Stimulated activated naive CD8-positive, alpha-beta T cell treated with anti-CD3 and anti-CD28 coated beads, Interleukin-15, amount 100 ng/mL, for 72 hours (primary cell): ENCODE results near the gene CAPN11.
A peak's percentile ranks its signal among the peaks of the same experiment; 100 is the strongest.

ENCODE experiments used
- ATAC-seq: fragments of 150-1000 bp; cut with Tn5 transposase; 2 replicates; pipeline ENCODE4 v1.10.0; 2021; ENCODE audit warnings: mild to moderate bottlenecking, moderate library complexity
- DNase-seq, 2 donors: peaks; one replicate each; pipeline ENCODE4 v3.0.0; 2021 to 2022
- H3K27ac Mint-ChIP-seq, 2 donors: one replicate each; pipeline ENCODE4 v1.8.0; 2022; ENCODE audit warnings: mild to moderate bottlenecking in 2 of 2, mixed read lengths in 2 of 2, moderate library complexity in 2 of 2
- H3K27me3 Mint-ChIP-seq: one replicate; pipeline ENCODE4 v1.8.0; 2022; ENCODE audit warnings: mixed read lengths
- H3K4me1 Mint-ChIP-seq: one replicate; pipeline ENCODE4 v1.8.0; 2022; ENCODE audit warnings: mild to moderate bottlenecking, mixed read lengths
- H3K4me3 Mint-ChIP-seq, 2 donors: one replicate each; pipeline ENCODE4 v1.8.0; 2022; ENCODE audit warnings: mild to moderate bottlenecking in 2 of 2, mixed read lengths in 2 of 2, moderate library complexity in 1 of 2
- H3K9me3 Mint-ChIP-seq, 2 donors: one replicate each; pipeline ENCODE4 v1.8.0; 2022; ENCODE audit warnings: mixed read lengths in 2 of 2

CAPN11 gene

DNA sequence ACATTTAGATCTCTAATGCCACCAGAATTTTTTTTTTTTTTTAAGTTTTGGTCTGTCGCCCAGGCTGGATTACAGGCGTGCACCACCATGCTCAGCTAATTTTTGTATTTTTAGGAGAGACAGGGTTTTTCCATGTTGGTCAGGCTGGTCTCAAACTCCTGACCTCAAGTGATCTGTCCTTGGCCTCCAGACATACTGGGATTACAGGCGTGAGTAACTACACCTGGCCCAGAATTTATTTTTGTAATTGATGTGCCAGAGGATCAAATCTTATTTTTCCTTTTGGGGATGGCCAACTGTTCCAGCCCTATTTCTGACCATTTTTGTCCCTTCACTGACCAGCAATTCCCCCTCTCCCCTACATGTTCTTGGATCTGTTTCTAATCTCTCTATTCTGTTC lies 40.1 kb downstream of the CAPN11 start:
- Mint-ChIP-seq H3K27ac (no peak overlapping the region), H3K9me3 (no peaks in the 10 kb centered on the region), H3K4me3 (no peak overlapping the region), H3K27me3 (peaks cover 21% of the 10 kb centered on the region), H3K4me1 (no peaks in the 10 kb centered on the region)
- no peak for ATAC-seq
- DNase-seq: no peak

GRCh38 chr6:44199883-44200282 lies 41.3 kb downstream of the CAPN11 start:
- Mint-ChIP-seq H3K9me3 (no peaks in the 10 kb centered on the region), H3K27ac (no peak overlapping the region), H3K27me3 (peaks cover 15% of the 10 kb centered on the region), H3K4me1 (no peaks in the 10 kb centered on the region), H3K4me3 (no peak overlapping the region)
- ATAC-seq (no peak), DNase-seq (no peak)

DNA sequence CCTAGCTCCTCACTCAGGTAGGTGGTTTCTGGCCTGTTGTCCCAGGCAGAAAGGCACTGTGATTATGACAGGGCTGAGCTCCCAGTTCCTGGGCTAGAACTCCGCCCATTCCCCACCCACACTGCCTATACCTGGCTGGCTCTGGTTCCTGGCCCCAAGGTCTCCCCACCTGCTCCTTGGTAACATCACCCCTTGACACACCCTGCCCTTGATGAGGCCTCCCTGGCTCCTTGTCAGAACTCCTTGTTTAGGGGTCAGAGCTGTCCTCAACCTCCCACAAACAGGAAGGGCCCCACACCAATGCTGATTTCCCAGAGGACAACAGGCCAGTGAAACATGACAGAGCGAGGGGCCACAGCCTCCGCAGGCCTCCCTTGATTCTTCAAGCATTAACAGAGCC lies 42.6 kb downstream of the CAPN11 start:
- Mint-ChIP-seq H3K27me3 (peaks cover 15% of the 10 kb centered on the region), H3K27ac (no peak overlapping the region), H3K4me3 (no peak overlapping the region), H3K4me1 (no peaks in the 10 kb centered on the region), H3K9me3 (no peaks in the 10 kb centered on the region)
- DNase-seq (no peak), ATAC-seq (no peak)

DNA sequence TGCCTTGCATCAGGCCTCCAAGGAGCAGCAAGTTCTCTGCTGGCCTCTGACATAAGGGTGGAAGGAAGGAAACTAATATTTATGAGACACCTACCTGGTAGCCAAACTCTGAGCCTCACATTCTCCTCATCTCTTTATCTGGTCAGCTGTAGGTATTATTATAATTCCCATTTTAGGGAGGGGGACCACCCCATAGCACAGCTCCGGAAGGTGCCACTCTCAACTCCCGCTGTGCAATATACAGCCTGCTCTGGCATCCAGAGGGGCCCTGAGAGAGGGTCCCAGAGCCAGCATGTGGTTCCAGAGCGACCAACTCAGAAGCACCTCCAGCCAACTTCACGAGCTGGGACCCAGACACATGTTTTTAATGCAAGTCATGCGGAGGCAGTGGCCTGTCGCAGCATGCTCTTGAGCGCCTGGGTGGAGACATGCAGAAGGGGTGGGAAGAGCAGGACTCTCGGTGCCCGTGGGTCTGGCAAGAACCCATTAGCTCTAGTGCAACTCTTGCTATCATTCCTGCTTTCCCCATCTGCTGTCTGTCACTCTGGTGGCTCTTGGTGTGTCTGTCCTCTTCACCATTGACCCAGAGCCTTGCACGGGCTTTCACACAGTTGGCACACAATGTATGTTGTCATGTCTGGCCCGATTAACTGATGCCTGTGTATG lies 43.2 kb downstream of the CAPN11 start:
- H3K27me3 Mint-ChIP-seq: peaks cover 15% of the 10 kb centered on the region
- ATAC-seq: no peak
- no peaks in the 10 kb centered on the region for H3K4me1 Mint-ChIP-seq
- H3K27ac Mint-ChIP-seq: peak overlapping the region in 1 of 2 donors; percentile 71
- H3K9me3 Mint-ChIP-seq: no peaks in the 10 kb centered on the region
- no peak for DNase-seq
- no peak overlapping the region for H3K4me3 Mint-ChIP-seq

DNA sequence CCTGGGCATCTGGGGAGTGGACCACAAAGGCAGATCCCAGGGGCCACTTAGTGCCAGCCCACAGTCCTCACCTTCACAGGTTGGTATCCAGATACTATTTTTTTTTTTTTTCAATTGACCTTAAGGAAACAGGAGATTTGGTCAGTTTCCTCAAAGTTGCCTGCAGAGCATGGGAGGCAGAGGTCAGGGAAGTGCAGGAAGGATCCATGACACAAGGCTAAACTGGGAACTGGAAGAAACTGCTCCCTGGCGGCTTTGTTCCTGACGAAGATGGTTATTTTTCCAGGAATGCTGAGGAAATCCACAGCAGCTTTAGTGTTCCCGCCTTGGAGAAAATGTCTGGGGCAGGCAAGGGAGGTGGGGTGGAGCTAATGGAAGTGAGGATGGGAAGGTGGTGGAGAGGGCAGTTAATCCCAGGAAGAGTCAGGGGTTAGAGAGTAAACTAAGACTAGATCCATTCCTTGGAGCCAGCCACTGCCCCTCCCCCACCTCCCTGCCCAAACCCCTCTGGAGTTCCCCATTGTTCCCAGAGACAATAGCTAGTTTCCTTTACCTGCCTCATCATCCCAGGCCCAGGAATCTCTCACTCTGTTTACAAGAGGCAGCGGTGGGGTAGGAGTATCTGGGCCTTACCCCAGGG lies 43.8 kb downstream of the CAPN11 start:
- peak overlapping the region in 1 of 2 donors; percentile 71 for H3K27ac Mint-ChIP-seq
- peaks cover 15% of the 10 kb centered on the region for H3K27me3 Mint-ChIP-seq
- no peak overlapping the region for H3K4me3 Mint-ChIP-seq
- no peaks in the 10 kb centered on the region for H3K9me3 Mint-ChIP-seq
- ATAC-seq (no peak), DNase-seq (no peak)
- no peaks in the 10 kb centered on the region for H3K4me1 Mint-ChIP-seq

- no peaks in the 10 kb centered on the region for H3K4me1 Mint-ChIP-seq
- ATAC-seq (no peak), DNase-seq (no peak)
- no peaks in the 10 kb centered on the region for H3K9me3 Mint-ChIP-seq
- H3K4me3 Mint-ChIP-seq: no peak overlapping the region
- H3K27me3 Mint-ChIP-seq: peaks cover 16% of the 10 kb centered on the region
- H3K27ac Mint-ChIP-seq: no peak overlapping the region
Measured at GRCh38 chr6:44202972-44203750, 44.5 kb downstream of the CAPN11 start.

DNA sequence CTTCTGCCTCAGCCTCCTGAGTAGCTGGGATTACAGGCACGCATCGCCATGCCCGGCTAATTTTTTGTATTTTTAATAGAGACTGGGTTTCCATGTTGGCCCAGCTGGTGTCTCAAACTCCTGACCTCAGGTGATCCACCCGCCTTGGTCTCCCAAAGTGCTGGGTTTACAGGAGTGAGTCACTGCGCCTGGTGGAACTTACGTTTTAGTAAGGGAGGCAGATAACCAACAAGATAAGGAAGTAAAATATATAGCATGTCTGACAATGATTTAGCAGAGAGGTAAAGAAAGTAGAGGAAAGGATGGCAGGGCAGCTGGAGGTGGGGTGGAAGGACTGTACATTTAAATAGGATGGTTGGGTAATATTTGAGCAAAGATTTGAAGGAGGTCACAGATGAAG lies 45.3 kb downstream of the CAPN11 start:
- Mint-ChIP-seq H3K4me1 (no peaks in the 10 kb centered on the region), H3K27ac (no peak overlapping the region), H3K4me3 (no peak overlapping the region), H3K27me3 (peaks cover 22% of the 10 kb centered on the region), H3K9me3 (no peaks in the 10 kb centered on the region)
- no peak for ATAC-seq
- DNase-seq: no peak

- DNase-seq: no peak
- Mint-ChIP-seq H3K9me3 (no peaks in the 10 kb centered on the region), H3K27me3 (peaks cover 7% of the 10 kb centered on the region), H3K27ac (no peak overlapping the region), H3K4me3 (no peak overlapping the region), H3K4me1 (no peaks in the 10 kb centered on the region)
- ATAC-seq: no peak
Measured at GRCh38 chr6:44207966-44208365, 49.3 kb downstream of the CAPN11 start.

DNA sequence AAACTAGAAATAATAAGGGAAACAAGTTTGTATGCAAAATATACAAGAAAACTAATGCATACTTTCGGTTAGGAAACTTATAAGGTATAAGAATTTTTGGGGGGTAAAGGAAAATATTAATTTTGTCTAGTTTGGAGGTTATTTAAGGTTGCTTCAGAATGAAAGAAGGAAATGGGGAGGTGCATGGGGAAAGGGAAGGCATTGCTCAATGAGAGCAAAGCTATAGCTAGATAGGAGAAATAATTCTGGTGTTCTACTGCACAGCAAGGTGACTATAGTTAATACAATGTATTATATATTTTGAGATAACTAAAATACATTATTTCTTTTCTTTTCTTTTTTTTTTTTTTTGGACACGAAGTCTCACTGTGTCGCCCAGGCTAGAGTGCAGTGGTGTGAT lies 52.7 kb downstream of the CAPN11 start:
- no peak overlapping the region for H3K27ac Mint-ChIP-seq
- DNase-seq (no peak), ATAC-seq (no peak)
- H3K4me3 Mint-ChIP-seq: no peak overlapping the region
- H3K9me3 Mint-ChIP-seq: no peaks in the 10 kb centered on the region
- peaks cover 7% of the 10 kb centered on the region for H3K27me3 Mint-ChIP-seq
- H3K4me1 Mint-ChIP-seq: no peaks in the 10 kb centered on the region

DNA sequence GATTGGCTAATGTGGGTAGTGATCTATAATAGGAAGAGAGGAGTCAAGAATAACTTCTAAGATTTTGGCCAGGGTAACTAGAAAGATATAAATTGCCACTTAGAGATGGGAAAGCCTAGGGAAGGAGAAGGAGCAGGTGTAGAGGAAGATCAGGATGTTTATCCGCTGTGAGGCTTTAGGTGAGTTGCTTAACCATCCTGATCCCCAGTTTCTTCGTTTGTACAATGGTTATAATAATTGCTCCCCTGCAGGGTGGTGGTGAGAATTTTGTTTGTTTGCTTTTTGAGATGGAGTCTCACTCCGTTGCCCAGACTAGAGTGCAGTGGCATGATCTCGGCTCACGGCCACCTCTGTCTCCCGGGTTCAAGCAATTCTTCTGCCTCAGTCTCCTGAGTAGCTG lies 55.7 kb downstream of the CAPN11 start:
- H3K9me3 Mint-ChIP-seq: no peaks in the 10 kb centered on the region
- DNase-seq: no peak
- H3K4me1 Mint-ChIP-seq: peaks cover 12% of the 10 kb centered on the region
- H3K4me3 Mint-ChIP-seq: no peak overlapping the region
- H3K27ac Mint-ChIP-seq: no peak overlapping the region
- no peaks in the 10 kb centered on the region for H3K27me3 Mint-ChIP-seq
- ATAC-seq: no peak

DNA sequence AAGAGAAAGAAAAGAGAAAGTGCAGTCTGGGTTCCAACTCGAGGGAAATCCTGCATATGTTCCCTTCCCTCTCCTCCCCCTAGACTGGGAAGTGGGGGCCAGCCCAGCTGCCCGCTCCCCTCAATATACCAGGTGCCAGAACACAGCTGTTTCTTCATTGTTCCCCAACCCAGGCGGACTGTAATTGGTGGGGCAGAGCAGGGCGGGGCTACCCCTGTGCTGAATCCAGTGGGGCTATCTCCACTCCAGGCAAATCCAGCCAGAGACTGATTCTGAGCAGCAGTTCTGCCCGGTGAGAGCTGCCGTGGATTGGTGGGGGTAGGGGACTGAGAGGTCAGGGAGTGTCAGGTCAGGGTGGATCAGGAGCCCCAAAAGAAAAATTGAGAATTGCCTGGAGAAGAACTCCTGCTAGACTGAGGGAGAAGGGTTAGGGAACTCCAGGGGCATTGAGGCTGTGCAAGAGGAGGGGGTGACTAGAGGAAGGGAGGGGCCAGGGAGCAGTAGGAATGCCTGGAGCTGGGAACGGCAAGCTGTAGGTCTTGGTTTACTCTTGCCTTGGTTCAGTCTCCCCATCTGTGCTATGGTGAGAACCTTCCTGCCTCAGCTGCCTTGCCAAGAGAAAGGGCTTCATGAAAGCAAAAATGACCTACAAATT lies 58.2 kb downstream of the CAPN11 start, which contains the start of gene MYMX:
Gene MYMX, plus strand, starts transcription at position 250 of the 655 bp plus-strand sequence. CDS start 546 bp downstream, outside the sequence.
- peaks cover 29% of the 10 kb centered on the region for H3K4me1 Mint-ChIP-seq
- no peak within 1 kb of the TSS for H3K4me3 Mint-ChIP-seq
- no peak for ATAC-seq

GRCh38 chr6:44217332-44218143 lies 58.9 kb downstream of the CAPN11 start:
- Mint-ChIP-seq H3K4me3 (no peak overlapping the region), H3K27ac (no peak overlapping the region)
- ATAC-seq: no peak

More for the DNA sequence above, 58.2 kb downstream of the CAPN11 start, which contains the start of gene MYMX:
- no peak within 1 kb of the TSS for H3K27ac Mint-ChIP-seq
- H3K27me3 Mint-ChIP-seq: no peaks in the 10 kb centered on the region
- no peak for DNase-seq
- H3K9me3 Mint-ChIP-seq: no peaks in the 10 kb centered on the region

DNA sequence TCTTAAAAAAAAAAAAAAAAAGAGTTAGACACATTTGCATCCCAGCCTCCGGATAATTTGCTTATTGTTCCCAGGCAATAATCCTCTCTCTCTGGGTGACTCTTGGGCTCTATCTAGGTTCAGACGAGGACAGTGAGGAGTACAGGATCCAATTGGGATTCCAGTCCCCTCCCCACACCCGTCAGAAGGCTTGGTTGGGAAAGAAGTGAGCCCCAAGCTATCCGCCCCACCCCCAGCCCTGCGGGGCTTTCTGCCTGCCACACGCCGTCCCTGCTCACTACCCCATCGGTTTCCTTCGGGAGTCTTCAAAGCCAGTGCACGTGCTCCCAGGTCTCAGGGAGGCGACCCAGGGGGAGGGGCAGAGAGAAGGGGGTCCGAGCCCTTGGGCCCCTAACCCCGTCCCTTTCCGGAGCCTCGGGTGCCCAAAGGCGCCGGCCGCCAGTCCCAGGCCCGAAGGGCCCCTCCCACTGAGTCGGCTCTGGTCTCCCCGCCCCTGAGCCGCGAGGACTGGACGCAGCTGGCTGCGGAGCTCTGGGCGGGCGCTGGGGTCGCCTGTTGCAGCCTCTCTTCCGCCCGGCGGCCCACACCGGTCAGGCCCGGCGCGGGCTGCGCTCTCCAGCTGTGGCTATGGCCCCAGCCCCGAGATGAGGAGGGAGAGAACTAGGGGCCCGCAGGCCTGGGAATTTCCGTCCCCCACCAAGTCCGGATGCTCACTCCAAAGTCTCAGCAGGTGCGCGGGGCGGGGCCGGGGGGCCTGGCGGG lies 60.6 kb downstream of the CAPN11 start:
- H3K27ac Mint-ChIP-seq: peak overlapping the region in 1 of 2 donors; percentile 71
- peak; percentile 16 for ATAC-seq

More at GRCh38 chr6:44217332-44218143, 58.9 kb downstream of the CAPN11 start:
- no peak for DNase-seq
- Mint-ChIP-seq H3K9me3 (no peaks in the 10 kb centered on the region), H3K4me1 (peaks cover 36% of the 10 kb centered on the region), H3K27me3 (no peaks in the 10 kb centered on the region)

More for the DNA sequence above, 60.6 kb downstream of the CAPN11 start:
- no peaks in the 10 kb centered on the region for H3K9me3 Mint-ChIP-seq
- peak overlapping the region; percentile 81 to 84 for H3K4me3 Mint-ChIP-seq
- DNase-seq: peak; percentile 34 to 41
- peaks cover 47% of the 10 kb centered on the region for H3K4me1 Mint-ChIP-seq
- no peaks in the 10 kb centered on the region for H3K27me3 Mint-ChIP-seq
